HS-27A (cell line): ENCODE data around the gene MAN1A1.
"Not testable (repeated sequence)": the region's sequence is repeated elsewhere in the genome, so short reads cannot be mapped to it uniquely, and the experiment has no call there.

Experiments
- DNase-seq: peaks from one replicate; pipeline ENCODE4 v3.0.0-alpha.2; 2012; ENCODE audit warnings: low read depth, missing footprints

Gene MAN1A1

GRCh38 chr6:119171088-119171841 lies 178.3 kb downstream of the MAN1A1 start:
- DNase-seq = no peak

- DNase-seq = no peak
These were observed 179.0 kb downstream of the MAN1A1 start for GRCh38 chr6:119170447-119171087.

GRCh38 chr6:119170103-119170446 lies 179.5 kb downstream of the MAN1A1 start:
- DNase-seq = no peak

- DNase-seq = not testable (repeated sequence)
These were observed 180.2 kb downstream of the MAN1A1 start for GRCh38 chr6:119169355-119169754.

GRCh38 chr6:119166024-119166784 lies 183.4 kb downstream of the MAN1A1 start:
- DNase-seq = no peak

- no peak for DNase-seq
These were observed 186.6 kb downstream of the MAN1A1 start for GRCh38 chr6:119163006-119163405.

- DNase-seq = no peak
These were observed 187.3 kb downstream of the MAN1A1 start for GRCh38 chr6:119162134-119162775.

- DNase-seq = no peak
These were observed 188.1 kb downstream of the MAN1A1 start for GRCh38 chr6:119161438-119161837.

- no peak for DNase-seq
These were observed 188.7 kb downstream of the MAN1A1 start for GRCh38 chr6:119160911-119161310.

GRCh38 chr6:119158057-119158848 lies 191.3 kb downstream of the MAN1A1 start:
- DNase-seq = no peak

GRCh38 chr6:119157506-119157815 lies 192.1 kb downstream of the MAN1A1 start:
- no peak for DNase-seq

GRCh38 chr6:119156757-119157505 lies 192.6 kb downstream of the MAN1A1 start:
- DNase-seq = no peak

GRCh38 chr6:119156082-119156481 lies 193.5 kb downstream of the MAN1A1 start:
- not testable (repeated sequence) for DNase-seq

- no peak for DNase-seq
These were observed 197.4 kb downstream of the MAN1A1 start for GRCh38 chr6:119152187-119152586.

GRCh38 chr6:119148825-119149525 lies 200.6 kb downstream of the MAN1A1 start:
- no peak for DNase-seq

- peak; percentile 60 for DNase-seq
These were observed 201.3 kb downstream of the MAN1A1 start for GRCh38 chr6:119148098-119148824.

- peak; percentile 96 for DNase-seq
These were observed 202.2 kb downstream of the MAN1A1 start for GRCh38 chr6:119147101-119148053.

GRCh38 chr6:119145111-119145510 lies 204.4 kb downstream of the MAN1A1 start:
- no peak for DNase-seq

GRCh38 chr6:119142637-119143036 lies 206.9 kb downstream of the MAN1A1 start:
- DNase-seq = no peak
